GM21619 (cell line): Measurements from ENCODE around the gene CSRP3.

Experiments
- ATAC-seq: cut with Tn5 transposase; IDR thresholded peaks from one replicate; pipeline ENCODE4 v1.9.1; 2021; ENCODE audit not compliant: unreplicated experiment

Gene CSRP3

DNA sequence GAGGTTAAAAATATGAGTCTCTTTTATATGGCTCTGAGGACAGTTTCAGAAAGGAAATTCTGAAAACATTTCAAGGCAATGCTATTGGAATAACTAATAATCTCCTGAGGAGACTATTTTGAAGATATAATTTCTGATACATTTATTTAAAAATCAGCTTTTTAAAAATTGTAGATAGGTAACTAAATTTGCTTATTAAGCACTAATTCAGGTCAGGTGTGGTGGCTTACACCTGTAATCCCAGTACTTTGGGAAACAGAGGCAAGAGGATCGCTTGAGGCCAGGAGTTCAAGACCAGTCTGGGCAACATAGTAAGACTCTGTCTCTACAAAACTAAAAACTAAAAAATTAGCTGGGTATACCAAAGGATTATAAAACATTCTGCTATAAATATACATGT, 67.8 kb downstream of the CSRP3 start:
- no peak for ATAC-seq
